Activated CD4-positive, alpha-beta memory T cell treated with anti-CD3 and anti-CD28 coated beads, Interleukin-2, amount 10 ng/mL, durations not matched to agents 7 days and 5 days (primary cell): ENCODE data around the gene COL6A2. TPM values are rescaled to one million over a fixed set of nuclear protein-coding genes. Genes with fewer than 3 reads are reported as not detected.

ENCODE experiments used
- CTCF ChIA-PET: fragments of 350-600 bp; sonication (Branson Sonifier 250); formaldehyde crosslinking; loops from one replicate; lab custom pipeline; 2021; ENCODE audit warnings: antibody characterized with exemption, inconsistent platforms; lab: Charles Lee
- POLR2A ChIA-PET: fragments of 350-600 bp; sonication (Branson Sonifier 250); formaldehyde crosslinking; loops from one replicate; lab custom pipeline; 2021; ENCODE audit warnings: antibody characterized with exemption; lab: Charles Lee
- DNase-seq: peaks from one replicate; pipeline ENCODE4 v3.0.0-alpha.2; 2020
- H3K27ac Mint-ChIP-seq: one replicate; pipeline ENCODE4 v1.8.0; 2021; ENCODE audit warnings: mild to moderate bottlenecking, mixed read lengths
- H3K27me3 Mint-ChIP-seq: one replicate; pipeline ENCODE4 v1.8.0; 2021; ENCODE audit warnings: mixed read lengths
- H3K36me3 Mint-ChIP-seq: one replicate; pipeline ENCODE4 v1.8.0; 2021; ENCODE audit warnings: low read depth, mixed read lengths
- H3K4me1 Mint-ChIP-seq: one replicate; pipeline ENCODE4 v1.8.0; 2021; ENCODE audit warnings: mixed read lengths
- H3K4me3 Mint-ChIP-seq: one replicate; pipeline ENCODE4 v1.8.0; 2021; ENCODE audit warnings: mild to moderate bottlenecking, mixed read lengths
- H3K9me3 Mint-ChIP-seq: one replicate; pipeline ENCODE4 v1.8.0; 2021; ENCODE audit warnings: mixed read lengths
- total RNA-seq, 2 experiments: library from RNA; stranded (reverse); gene quantifications; one replicate each; pipeline ENCODE4 v1.2.3, GENCODE V29; 2021

The COL6A2 gene
- total RNA-seq, 2 experiments from 2014 or later: 1.1 to 1.6 TPM

DNA sequence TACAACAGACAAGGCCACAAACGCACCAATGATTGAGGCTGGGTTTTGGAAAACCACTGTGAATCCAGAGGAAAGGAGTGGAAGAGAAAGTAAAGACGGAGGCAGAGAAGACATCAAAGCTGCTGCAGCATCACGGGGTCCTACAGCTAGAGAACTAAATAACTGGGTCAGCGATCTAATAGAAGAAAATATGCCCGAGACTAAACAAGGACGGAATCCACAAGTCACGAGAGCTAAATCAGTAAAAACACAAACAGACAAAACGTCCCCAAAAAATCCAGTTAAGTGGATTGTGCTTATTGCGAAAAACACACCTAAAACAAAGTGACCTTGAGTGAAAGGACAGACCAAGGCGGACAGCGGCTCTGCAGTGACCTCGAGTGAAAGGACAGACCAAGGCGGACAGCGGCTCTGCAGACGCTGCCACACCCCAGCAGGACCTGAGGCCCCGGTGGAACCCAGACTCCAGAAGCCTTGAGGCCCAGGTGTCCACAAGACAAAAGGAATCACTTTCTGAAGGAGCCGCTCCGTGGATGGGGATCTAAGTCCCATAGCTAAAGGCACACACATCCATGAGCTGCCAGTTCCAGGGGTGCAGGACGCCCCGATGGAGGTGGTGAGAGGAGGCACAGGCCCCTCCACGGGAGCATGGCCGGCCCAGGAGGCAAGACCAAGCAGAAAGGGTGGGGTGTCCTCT is 51.4 kb downstream of the COL6A2 start:
- CTCF ChIA-PET: interaction anchor here (1.4 kb wide), 1 partner anchor 176 kb away, joined by 4 read pairs; no protein-coding TSS in a partner anchor
- H3K4me1 Mint-ChIP-seq: peaks cover 4% of the 10 kb centered on the region
- POLR2A ChIA-PET: no interaction called here

DNA sequence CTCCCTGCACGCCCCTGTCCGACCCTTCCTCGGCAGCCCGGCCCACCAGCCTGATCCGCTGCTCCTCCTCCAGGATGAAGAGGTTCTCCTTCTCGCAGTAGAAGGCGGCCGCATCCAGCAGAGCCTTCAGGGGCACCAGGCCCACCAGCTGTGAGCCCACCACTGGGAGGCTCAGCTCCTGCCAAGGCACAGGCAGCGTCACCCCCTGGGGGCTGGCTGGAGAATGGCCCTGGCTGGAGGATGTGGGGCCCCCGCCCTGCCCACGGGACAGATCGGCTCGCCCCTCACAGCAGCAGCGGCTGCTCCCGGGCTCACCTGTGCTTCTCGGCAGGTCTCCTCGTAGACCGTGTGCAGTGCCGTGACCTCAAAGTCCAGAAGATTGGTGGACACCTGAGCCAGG is 52.2 kb downstream of the COL6A2 start:
- Mint-ChIP-seq H3K27ac (no peak overlapping the region), H3K4me3 (no peak overlapping the region), H3K4me1 (no peaks in the 10 kb centered on the region), H3K36me3 (no peaks in the 10 kb centered on the region), H3K9me3 (no peaks in the 10 kb centered on the region), H3K27me3 (no peaks in the 10 kb centered on the region)
- ChIA-PET POLR2A (no interaction called here), CTCF (interaction anchor here (0.8 to 1.4 kb wide), 2 partner anchors 80 to 177 kb away, joined by 3 to 4 read pairs; no protein-coding TSS in a partner anchor)
- no peak for DNase-seq

More for the DNA sequence above, 51.4 kb downstream of the COL6A2 start:
- Mint-ChIP-seq H3K4me3 (no peak overlapping the region), H3K27ac (no peak overlapping the region), H3K27me3 (no peaks in the 10 kb centered on the region), H3K36me3 (no peaks in the 10 kb centered on the region), H3K9me3 (no peaks in the 10 kb centered on the region)
- DNase-seq: no peak

DNA sequence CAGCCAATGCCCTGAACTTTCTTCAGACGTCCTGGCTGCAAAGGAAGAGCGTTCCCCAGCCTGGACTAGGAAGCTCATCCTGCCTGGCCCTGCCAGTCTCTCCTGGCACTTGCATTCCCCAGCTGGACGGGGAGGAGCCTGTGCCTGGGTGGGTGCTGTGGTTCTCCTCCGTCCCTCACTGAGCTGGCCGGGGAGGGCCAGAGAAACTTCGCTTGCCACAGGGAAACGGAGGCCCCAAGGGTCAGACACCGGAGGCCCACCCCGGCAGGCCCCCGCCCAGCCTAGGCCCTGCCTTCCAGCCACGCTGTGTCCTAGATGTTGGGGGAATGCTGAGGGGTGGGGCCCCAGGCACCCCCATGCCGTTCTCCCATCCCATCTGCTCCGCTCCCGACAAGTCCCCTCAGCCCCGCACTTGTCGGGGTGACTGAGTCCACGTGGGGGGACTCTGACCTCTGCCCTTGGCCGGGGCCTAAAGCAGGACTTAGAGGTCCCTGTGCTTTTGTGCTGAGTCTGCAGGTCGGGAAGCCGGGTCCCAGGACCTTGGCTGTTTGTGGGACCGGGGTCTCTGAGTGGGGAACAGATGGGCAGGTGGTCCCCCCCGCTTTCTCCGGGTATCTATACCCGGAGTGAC is 52.7 kb downstream of the COL6A2 start:
- Mint-ChIP-seq H3K27ac (no peak overlapping the region), H3K27me3 (no peaks in the 10 kb centered on the region), H3K36me3 (no peaks in the 10 kb centered on the region), H3K4me1 (no peaks in the 10 kb centered on the region), H3K9me3 (no peaks in the 10 kb centered on the region), H3K4me3 (no peak overlapping the region)
- no peak for DNase-seq
- CTCF ChIA-PET: interaction anchor here (0.8 to 1.4 kb wide), 2 partner anchors 80 to 177 kb away, joined by 3 to 4 read pairs; no protein-coding TSS in a partner anchor
- POLR2A ChIA-PET: no interaction called here

DNA sequence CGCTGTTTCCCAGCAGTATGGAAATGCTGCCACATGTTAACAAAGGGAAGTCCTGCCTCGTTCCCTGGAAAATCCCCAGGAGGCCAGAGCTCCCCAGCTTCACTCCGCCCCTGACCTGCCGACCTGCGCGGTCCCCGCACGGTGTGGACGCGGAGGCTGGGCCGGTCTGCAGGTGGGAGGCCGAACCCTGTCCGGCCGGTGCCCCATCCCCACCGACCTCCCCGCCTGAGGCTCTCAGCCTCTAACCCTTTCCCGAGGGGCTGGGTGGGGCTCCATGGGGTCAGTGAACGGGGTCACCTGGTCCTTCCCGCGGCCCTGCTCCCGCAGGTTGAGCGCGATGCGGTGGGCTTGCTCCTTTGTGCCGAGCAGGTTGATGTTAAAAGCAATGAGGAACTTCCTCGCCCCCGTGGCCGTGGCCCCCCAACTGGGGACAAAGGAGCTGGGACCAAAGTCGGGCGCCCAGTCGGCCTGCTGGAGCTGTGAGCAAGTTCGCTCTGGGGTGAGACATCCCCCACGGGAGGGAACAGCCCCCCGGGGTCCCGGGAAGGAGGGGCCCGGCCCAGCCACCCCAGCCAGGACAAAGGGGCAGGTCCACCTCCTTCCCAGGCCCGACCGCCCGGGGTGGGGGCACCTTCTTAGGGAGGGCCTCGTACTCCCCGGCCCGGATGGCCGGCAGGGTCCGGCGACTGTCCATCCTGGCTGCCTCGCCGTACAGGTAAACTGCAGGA is 53.5 kb downstream of the COL6A2 start:
- ChIA-PET POLR2A (no interaction called here), CTCF (no interaction called here)
- H3K4me3 Mint-ChIP-seq: no peak overlapping the region
- no peak for DNase-seq
- no peaks in the 10 kb centered on the region for H3K4me1 Mint-ChIP-seq
- H3K9me3 Mint-ChIP-seq: no peaks in the 10 kb centered on the region
- H3K27me3 Mint-ChIP-seq: no peaks in the 10 kb centered on the region
- H3K36me3 Mint-ChIP-seq: no peaks in the 10 kb centered on the region
- no peak overlapping the region for H3K27ac Mint-ChIP-seq

DNA sequence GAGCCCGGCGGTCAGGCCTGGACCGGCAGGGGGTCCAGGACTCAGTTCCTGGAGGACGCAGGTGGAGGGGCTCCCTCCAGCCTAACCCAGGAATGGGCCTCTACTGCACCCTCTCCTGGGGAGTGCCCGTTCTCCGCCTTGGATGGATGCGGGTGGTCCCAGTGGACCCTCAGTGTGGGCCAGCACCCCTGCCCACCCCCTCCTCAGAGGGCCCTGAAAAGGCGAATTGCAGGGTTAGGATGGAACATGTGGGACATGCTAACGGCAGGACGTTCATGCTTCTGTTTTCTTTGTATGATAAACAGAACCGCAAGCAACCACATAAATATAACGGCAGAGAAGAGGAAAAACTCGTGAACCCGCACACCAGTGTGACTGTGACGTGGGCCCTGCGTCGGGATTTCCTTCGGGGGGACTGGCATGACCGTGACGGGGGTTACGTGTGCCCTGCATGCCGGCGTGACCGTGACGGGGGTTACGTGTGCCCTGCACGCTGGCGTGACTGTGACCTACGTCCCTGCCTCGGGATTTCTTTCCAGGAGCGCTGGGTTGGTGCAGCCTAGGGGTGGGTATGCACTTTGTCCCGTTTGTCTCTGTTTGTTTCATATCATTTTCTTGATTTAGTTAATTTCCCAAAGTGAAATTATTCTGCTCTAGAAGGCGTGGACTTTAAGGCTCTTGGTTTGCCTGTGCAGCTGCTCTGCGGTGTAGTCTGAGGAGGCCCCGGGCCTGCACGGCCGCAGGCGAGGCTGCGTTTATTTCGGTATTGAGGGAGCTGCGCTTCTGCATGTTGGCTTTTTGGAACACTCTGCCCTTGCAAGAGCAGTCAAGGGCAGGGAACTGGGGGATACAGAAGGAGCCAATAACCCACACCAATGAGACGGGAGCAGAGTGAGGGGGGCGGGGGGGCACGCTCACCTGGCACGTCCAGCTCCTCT is 54.3 kb downstream of the COL6A2 start:
- ChIA-PET POLR2A (no interaction called here), CTCF (interaction anchor here (0.9 to 1.5 kb wide), 4 partner anchors 9 to 171 kb away, joined by 3 to 11 read pairs (median 4); no protein-coding TSS in a partner anchor)
- no peaks in the 10 kb centered on the region for H3K9me3 Mint-ChIP-seq
- no peak overlapping the region for H3K4me3 Mint-ChIP-seq
- no peaks in the 10 kb centered on the region for H3K27me3 Mint-ChIP-seq
- H3K4me1 Mint-ChIP-seq: no peaks in the 10 kb centered on the region
- no peaks in the 10 kb centered on the region for H3K36me3 Mint-ChIP-seq
- no peak overlapping the region for H3K27ac Mint-ChIP-seq
- DNase-seq: no peak

DNA sequence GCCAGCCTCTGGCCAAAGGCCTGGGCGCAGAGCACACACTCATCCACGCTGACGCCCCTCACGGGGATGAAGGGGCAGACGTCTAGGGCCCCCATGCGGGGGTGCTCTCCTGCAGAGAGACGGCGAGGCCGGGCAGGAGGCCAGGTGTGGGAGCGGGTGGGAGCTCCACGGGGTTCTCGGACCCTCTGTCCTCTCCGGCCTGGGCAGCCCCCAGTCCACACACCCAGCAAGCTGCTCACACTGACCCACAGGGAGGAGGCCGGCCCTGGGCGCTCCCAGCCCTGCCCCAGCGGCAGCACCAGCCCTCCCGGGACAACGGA is 55.0 kb downstream of the COL6A2 start:
- DNase-seq: no peak
- no peaks in the 10 kb centered on the region for H3K27me3 Mint-ChIP-seq
- no peak overlapping the region for H3K27ac Mint-ChIP-seq
- ChIA-PET POLR2A (no interaction called here), CTCF (interaction anchor here (0.9 to 1.5 kb wide), 4 partner anchors 9 to 170 kb away, joined by 3 to 11 read pairs (median 4); no protein-coding TSS in a partner anchor)
- H3K9me3 Mint-ChIP-seq: no peaks in the 10 kb centered on the region
- H3K4me1 Mint-ChIP-seq: no peaks in the 10 kb centered on the region
- H3K36me3 Mint-ChIP-seq: no peaks in the 10 kb centered on the region
- no peak overlapping the region for H3K4me3 Mint-ChIP-seq

DNA sequence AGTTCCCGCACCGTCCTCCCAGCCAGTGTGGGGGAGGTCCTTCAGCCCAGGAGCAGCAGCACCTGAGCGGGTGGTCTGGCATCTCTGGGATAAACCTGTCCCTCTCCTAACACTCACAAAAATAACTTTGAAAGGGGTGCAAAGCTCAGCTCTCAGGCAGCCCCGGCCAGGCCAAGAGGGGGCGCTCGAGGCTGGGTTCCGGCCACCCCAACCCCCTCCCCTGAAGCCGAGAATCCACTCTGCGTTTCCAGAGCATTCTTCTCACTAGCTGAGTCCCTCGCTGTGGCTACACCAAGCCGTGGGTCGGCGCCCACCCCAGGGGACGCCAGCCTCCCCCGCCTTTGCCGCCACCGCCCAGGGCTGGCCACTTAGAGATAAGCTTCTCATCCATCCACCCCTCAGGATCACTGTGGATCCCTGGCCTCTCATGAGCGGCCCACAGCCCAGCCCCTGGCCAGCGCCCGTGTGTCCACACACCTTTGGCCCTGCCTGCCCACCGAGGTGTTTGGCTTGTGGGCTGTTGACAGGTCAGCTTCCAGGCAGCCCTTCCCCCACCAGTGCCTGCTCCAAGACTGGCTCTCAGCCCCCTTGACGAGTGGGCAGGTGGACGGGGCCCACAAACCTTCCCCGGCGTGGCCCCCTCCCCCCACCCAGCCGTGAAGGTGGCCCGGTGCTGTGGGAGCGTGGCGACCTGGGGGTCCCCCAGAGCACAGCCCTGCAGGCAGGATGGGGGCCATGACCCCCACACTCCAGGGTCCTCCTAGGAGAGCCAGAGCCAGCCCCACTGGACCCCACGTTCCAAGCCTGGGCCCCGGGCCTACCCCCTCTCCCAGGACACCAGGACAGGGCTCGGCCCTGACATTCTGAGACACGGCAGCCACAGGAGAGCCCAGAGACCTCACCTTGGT is 55.6 kb downstream of the COL6A2 start:
- Mint-ChIP-seq H3K4me1 (no peaks in the 10 kb centered on the region), H3K27me3 (no peaks in the 10 kb centered on the region), H3K27ac (no peak overlapping the region), H3K9me3 (no peaks in the 10 kb centered on the region), H3K36me3 (no peaks in the 10 kb centered on the region), H3K4me3 (no peak overlapping the region)
- peak; percentile 50 for DNase-seq
- POLR2A ChIA-PET: no interaction called here
- CTCF ChIA-PET: interaction anchor here (0.9 to 1.5 kb wide), 4 partner anchors 10 to 170 kb away, joined by 3 to 11 read pairs (median 4); no protein-coding TSS in a partner anchor

DNA sequence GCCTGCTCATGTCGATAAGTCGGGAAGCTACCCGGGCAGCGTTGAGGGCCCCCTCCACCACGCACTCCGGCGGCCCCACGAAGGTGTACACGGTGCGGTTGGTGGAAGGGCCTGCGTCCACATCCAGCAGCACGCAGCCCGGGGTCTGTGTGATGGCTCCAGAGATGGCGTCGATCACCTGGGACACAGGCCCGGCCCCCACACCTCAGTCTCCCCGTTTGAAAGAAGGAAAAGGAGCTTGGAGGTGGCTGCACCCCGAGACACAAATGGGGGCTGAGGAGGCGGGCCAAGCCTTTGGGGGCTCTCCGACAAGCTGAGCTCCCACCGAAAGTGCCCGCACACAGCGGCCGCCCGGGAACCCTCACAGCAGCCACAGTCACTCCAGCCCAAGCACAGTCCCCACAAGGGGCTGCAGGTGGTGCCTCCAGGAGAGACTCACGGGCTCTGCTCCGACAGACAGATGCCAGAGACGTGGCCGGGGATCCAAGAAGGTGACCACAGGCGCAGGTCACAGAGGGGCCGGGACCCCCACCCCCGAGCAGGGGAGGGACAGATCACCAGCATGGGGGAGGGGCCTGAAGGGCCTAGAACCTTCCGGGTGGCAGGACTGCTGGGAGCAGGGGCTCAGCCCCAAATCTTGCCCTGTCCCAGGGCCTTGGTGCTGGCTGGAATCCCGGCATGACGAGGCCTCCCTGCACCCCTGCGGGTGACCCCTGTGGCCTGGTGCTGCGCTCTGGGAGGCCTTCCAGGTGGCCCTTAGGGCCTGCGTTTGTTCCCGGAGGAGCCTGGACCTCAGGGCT is 56.4 kb downstream of the COL6A2 start:
- Mint-ChIP-seq H3K27me3 (no peaks in the 10 kb centered on the region), H3K4me3 (no peak overlapping the region), H3K27ac (no peak overlapping the region), H3K4me1 (no peaks in the 10 kb centered on the region), H3K9me3 (no peaks in the 10 kb centered on the region), H3K36me3 (no peaks in the 10 kb centered on the region)
- POLR2A ChIA-PET: no interaction called here
- peak; percentile 15 for DNase-seq
- CTCF ChIA-PET: interaction anchor here (1.4 kb wide), 1 partner anchor 19 kb away, joined by 3 read pairs; no protein-coding TSS in a partner anchor

DNA sequence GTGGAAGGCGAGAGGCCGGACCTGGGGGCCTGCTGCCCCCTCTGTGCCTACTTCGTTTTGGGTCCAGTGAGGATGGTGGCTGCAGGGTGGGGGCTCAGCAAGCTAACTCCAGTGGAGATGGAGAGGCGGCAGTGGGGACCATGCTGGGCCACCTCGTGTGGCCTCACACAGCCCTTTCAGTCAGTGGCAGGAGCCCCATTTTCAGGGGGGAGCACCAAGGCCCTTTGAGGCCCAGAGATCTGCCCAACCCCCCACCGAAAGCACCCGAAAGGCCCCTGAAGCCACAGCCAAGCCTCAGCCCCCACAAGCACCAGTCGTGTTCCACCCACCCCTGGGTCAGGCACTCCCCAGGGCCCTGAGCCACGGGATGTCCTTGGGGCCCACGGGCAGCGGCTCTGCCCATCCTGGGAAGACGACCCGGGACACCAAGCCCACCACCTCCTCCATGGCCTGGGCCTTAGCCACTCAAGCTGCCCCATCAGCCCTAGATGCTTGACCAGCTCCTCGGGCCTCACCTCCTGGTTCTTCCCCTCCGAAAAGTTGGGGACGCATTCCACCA is 57.1 kb downstream of the COL6A2 start:
- H3K36me3 Mint-ChIP-seq: no peaks in the 10 kb centered on the region
- DNase-seq: peak; percentile 14
- ChIA-PET POLR2A (no interaction called here), CTCF (no interaction called here)
- no peak overlapping the region for H3K27ac Mint-ChIP-seq
- H3K27me3 Mint-ChIP-seq: no peaks in the 10 kb centered on the region
- H3K9me3 Mint-ChIP-seq: no peaks in the 10 kb centered on the region
- no peaks in the 10 kb centered on the region for H3K4me1 Mint-ChIP-seq
- no peak overlapping the region for H3K4me3 Mint-ChIP-seq

DNA sequence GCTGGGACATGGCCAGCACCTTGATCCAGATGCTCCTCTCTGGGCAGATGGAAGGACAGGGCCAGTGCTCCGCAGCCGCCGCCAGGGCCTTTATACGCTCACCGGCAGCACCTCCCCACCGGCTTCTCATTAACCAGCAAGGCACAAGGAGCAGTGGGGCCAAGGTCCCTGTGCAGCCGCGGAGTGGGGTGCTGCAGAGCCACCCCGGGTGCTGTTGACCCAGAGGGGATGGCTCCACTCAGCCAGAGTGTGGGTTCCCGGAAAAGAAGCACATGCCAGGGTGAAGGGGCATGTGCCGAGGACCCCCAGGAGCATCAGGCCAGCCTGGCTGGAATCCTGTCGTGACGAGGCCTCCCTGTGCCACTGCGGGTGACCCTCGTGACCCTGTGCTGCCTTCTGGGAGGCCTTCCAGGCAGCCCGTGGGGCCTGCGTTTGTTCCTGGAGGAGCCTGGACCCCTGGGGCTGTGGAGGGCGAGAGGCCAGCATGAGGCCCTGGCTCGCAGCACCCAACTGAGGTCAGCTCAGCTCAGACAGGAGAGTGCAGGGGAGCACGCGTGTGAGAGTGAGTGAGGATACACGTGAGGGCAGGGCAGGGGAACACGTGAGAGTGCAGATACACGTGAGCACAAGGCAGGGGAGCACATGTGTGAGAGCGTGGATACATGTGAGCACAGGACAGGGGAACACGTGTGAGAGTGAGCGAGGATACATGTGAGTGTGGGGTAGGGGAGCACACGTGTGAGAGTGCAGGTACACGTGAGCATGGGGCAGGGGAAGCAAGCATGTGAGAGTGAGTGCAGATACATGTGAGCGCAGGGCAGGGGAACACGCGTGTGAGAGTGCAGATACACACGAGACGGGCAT is 57.8 kb downstream of the COL6A2 start, which contains the start of gene FTCD:
FTCD (minus strand) TSS at position 66 of the 864 bp plus-strand sequence; CDS start at position 10, 56 bp downstream.
- no peak within 1 kb of the TSS for H3K27ac Mint-ChIP-seq
- no peak within 1 kb of the TSS for H3K4me3 Mint-ChIP-seq
- peak; percentile 14 for DNase-seq
- POLR2A ChIA-PET: no interaction called here
- H3K9me3 Mint-ChIP-seq: no peaks in the 10 kb centered on the region
- no peaks in the 10 kb centered on the region for H3K4me1 Mint-ChIP-seq
- CTCF ChIA-PET: no interaction called here
- no peaks in the 10 kb centered on the region for H3K36me3 Mint-ChIP-seq
- H3K27me3 Mint-ChIP-seq: no peaks in the 10 kb centered on the region
